Hepatocyte (in vitro differentiated cells): ENCODE data around the gene ADAMTS20. TPM values are rescaled to one million over a fixed set of nuclear protein-coding genes. Genes with fewer than 3 reads are reported as not detected.

Experiments
- DNase-seq: peaks from one replicate; pipeline ENCODE4 v3.0.0-alpha.2; 2016; ENCODE audit warnings: low spot score
- H2AFZ ChIP-seq: fragments of 200-600 bp; sonication (generic); 2 replicates; pipeline ENCODE4 v1.6.0; 2016; ENCODE audit warnings: antibody characterized with exemption, mild to moderate bottlenecking
- H3K27ac ChIP-seq: fragments of 200-600 bp; sonication (generic); 2 replicates; pipeline ENCODE4 v1.5.1; 2016; ENCODE audit warnings: mild to moderate bottlenecking
- H3K27me3 ChIP-seq: fragments of 200-600 bp; sonication (generic); 2 replicates; pipeline ENCODE4 v1.6.1; 2016
- H3K36me3 ChIP-seq: fragments of 200-600 bp; sonication (generic); replicated peaks from 2 replicates; pipeline ENCODE4 v1.5.1; 2016; ENCODE audit warnings: low read depth; ENCODE audit not compliant: insufficient read depth
- H3K4me1 ChIP-seq: fragments of 200-600 bp; sonication (generic); 2 replicates; pipeline ENCODE4 v1.5.1; 2016; ENCODE audit warnings: mild to moderate bottlenecking, moderate library complexity; ENCODE audit not compliant: insufficient read depth
- H3K4me2 ChIP-seq: fragments of 200-600 bp; sonication (generic); 2 replicates; pipeline ENCODE4 v1.6.0; 2016
- H3K4me3 ChIP-seq: fragments of 200-600 bp; sonication (generic); 2 replicates; pipeline ENCODE4 v1.5.1; 2016; ENCODE audit warnings: mild to moderate bottlenecking
- H3K79me2 ChIP-seq: fragments of 200-600 bp; sonication (generic); 2 replicates; pipeline ENCODE4 v1.6.0; 2017; ENCODE audit warnings: mild to moderate bottlenecking
- H3K9me2 ChIP-seq: fragments of 200-600 bp; sonication (generic); replicated peaks from 2 replicates; pipeline ENCODE4 v1.6.0; 2017; ENCODE audit warnings: mild to moderate bottlenecking; ENCODE audit not compliant: insufficient read depth
- H3K9me3 ChIP-seq: fragments of 200-600 bp; sonication (generic); 2 replicates; pipeline ENCODE4 v1.5.1; 2016; ENCODE audit warnings: low read depth, mild to moderate bottlenecking
- H4K20me1 ChIP-seq: fragments of 200-600 bp; sonication (generic); 2 replicates; pipeline ENCODE4 v1.6.0; 2016; ENCODE audit warnings: mild to moderate bottlenecking; ENCODE audit not compliant: insufficient read depth, poor library complexity, severe bottlenecking
- EZH2 ChIP-seq: fragments of 200-600 bp; sonication (generic); IDR thresholded peaks from 2 replicates; pipeline ENCODE4 v1.6.1; 2016; ENCODE audit warnings: antibody characterized with exemption, mild to moderate bottlenecking, borderline replicate concordance
- EZH2phosphoT487 ChIP-seq: fragments of 200-600 bp; sonication (generic); IDR thresholded peaks from one replicate; pipeline ENCODE4 v1.6.1; 2018; ENCODE audit warnings: antibody characterized with exemption, mild to moderate bottlenecking, low read depth, moderate library complexity; ENCODE audit not compliant: unreplicated experiment, severe bottlenecking
- WGBS: methylation state at CpG from one replicate; pipeline ENCODE4 v1.1.6; 2016; ENCODE audit warnings: low lambda C conversion rate; ENCODE audit errors: missing lambda C conversion rate; 5-methylcytosine and 5-hydroxymethylcytosine counted together
- polyA plus RNA-seq: library from polyadenylated mRNA; unstranded; fragments of >200 nt; fragmentation: Nextera tagmentation; extraction: Ambion mirVana; gene quantifications from 2 replicates; pipeline ENCODE4 v1.2.1, GENCODE V29; 2016
- total RNA-seq: library from RNA; depleted of rRNA; stranded (reverse); fragments of >200 nt; gene quantifications from 2 replicates; pipeline ENCODE4 v1.2.3, GENCODE V29; 2014
- TF ChIP-seq, protein P1 (sequence below): fragments of 200-600 bp; sonication (generic); IDR thresholded peaks from 2 replicates; pipeline ENCODE4 v1.5.1; 2016; ENCODE audit warnings: antibody characterized with exemption, mild to moderate bottlenecking; ENCODE audit not compliant: poor library complexity

Gene ADAMTS20
- total and polyA plus RNA-seq, 2 experiments from 2014 or later: 0.47 to 1.2 TPM

- H2AFZ ChIP-seq: no peak overlapping the region
- WGBS: 93% methylated on average over 27 of the region's 27 CpGs
- no peak for TF ChIP-seq EZH2
- no peak for TF ChIP-seq EZH2phosphoT487
- TF ChIP-seq, protein P1, sequence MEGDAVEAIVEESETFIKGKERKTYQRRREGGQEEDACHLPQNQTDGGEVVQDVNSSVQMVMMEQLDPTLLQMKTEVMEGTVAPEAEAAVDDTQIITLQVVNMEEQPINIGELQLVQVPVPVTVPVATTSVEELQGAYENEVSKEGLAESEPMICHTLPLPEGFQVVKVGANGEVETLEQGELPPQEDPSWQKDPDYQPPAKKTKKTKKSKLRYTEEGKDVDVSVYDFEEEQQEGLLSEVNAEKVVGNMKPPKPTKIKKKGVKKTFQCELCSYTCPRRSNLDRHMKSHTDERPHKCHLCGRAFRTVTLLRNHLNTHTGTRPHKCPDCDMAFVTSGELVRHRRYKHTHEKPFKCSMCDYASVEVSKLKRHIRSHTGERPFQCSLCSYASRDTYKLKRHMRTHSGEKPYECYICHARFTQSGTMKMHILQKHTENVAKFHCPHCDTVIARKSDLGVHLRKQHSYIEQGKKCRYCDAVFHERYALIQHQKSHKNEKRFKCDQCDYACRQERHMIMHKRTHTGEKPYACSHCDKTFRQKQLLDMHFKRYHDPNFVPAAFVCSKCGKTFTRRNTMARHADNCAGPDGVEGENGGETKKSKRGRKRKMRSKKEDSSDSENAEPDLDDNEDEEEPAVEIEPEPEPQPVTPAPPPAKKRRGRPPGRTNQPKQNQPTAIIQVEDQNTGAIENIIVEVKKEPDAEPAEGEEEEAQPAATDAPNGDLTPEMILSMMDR: no peak
These were observed 19.9 kb upstream of the ADAMTS20 start for GRCh38 chr12:43571885-43572284.

GRCh38 chr12:43556057-43556456 lies 4.1 kb upstream of the ADAMTS20 start:
- no peaks in the 10 kb centered on the region for H3K36me3 ChIP-seq
- H3K4me2 ChIP-seq: no peak overlapping the region
- no peak overlapping the region for H3K27ac ChIP-seq
- no peaks in the 10 kb centered on the region for H3K79me2 ChIP-seq
- H3K9me2 ChIP-seq: no peaks in the 10 kb centered on the region
- no peak for TF ChIP-seq EZH2
- TF ChIP-seq EZH2phosphoT487: no peak
- TF ChIP-seq, protein P1: no peak
- H3K4me3 ChIP-seq: no peak overlapping the region
- no peak overlapping the region for H2AFZ ChIP-seq
- DNase-seq: no peak
- peaks cover 4% of the 10 kb centered on the region for H3K9me3 ChIP-seq
- peaks cover 27% of the 10 kb centered on the region for H3K27me3 ChIP-seq
- H4K20me1 ChIP-seq: no peaks in the 10 kb centered on the region
- H3K4me1 ChIP-seq: peaks cover under 1% of the 10 kb centered on the region

More at GRCh38 chr12:43571885-43572284, 19.9 kb upstream of the ADAMTS20 start:
- H3K79me2 ChIP-seq: no peaks in the 10 kb centered on the region
- no peak overlapping the region for H3K4me2 ChIP-seq
- H3K27ac ChIP-seq: no peak overlapping the region
- H3K4me3 ChIP-seq: no peak overlapping the region
- no peaks in the 10 kb centered on the region for H3K36me3 ChIP-seq
- no peak for DNase-seq
- H3K9me2 ChIP-seq: no peaks in the 10 kb centered on the region
- no peaks in the 10 kb centered on the region for H4K20me1 ChIP-seq
- H3K27me3 ChIP-seq: no peaks in the 10 kb centered on the region
- no peaks in the 10 kb centered on the region for H3K4me1 ChIP-seq
- H3K9me3 ChIP-seq: no peaks in the 10 kb centered on the region

DNA sequence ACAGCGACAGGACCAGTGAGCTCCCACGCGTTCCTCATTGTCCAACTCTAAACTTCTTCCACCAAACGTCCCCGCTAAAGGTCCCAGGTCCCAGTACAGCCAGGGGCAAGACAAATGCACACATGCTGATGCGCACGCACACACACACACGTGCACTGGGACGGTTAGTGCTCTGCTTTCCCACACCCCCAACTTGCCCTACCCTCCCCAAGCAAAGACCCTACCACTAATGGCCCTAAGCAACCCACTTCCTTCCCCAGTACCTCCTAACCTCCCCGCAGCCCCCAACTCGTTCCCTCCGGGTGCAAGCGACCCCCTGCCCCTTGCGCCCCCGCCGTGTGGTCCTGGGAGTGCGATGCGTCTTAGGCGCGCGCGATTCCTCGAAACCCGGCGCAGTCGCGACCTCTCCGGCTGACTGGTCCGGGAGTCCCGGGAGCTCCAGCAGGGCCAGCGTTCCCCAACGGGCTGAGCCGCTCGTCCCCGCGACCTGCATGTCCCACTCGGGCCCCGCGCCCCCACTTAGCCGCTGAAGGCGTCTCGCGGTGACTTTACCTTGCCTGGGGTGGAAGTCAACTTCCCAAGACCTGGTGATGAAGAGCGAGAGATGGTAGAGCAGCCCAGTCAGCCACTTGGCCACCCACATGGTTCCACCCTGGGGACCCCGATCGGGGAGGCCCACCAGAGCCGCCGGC lies 578 bp downstream of the ADAMTS20 start:
- H2AFZ ChIP-seq: peak overlapping the region; percentile 72
- peaks cover 45% of the 10 kb centered on the region for H3K27me3 ChIP-seq
- H3K4me3 ChIP-seq: peak overlapping the region; percentile 74
- H3K9me3 ChIP-seq: peaks cover 4% of the 10 kb centered on the region
- 2% methylated on average over 39 of the region's 48 CpGs for WGBS
- no peaks in the 10 kb centered on the region for H3K9me2 ChIP-seq
- no peak overlapping the region for H3K27ac ChIP-seq
- H3K79me2 ChIP-seq: no peaks in the 10 kb centered on the region
- DNase-seq: peak; percentile 28
- peak; percentile 47 for TF ChIP-seq EZH2
- TF ChIP-seq, protein P1: no peak
- H4K20me1 ChIP-seq: no peaks in the 10 kb centered on the region
- H3K4me2 ChIP-seq: peak overlapping the region; percentile 96
- peaks cover 7% of the 10 kb centered on the region for H3K4me1 ChIP-seq
- no peaks in the 10 kb centered on the region for H3K36me3 ChIP-seq
